Raji (cell line): ENCODE data around the gene TJP2.

Experiments used
- POLR2A ChIP-seq: IDR thresholded peaks from 2 replicates; pipeline ENCODE4 v1.6.1; 2011; ENCODE audit warnings: low read depth, low read length, control low read depth; ENCODE audit not compliant: insufficient read depth

The TJP2 gene

GRCh38 chr9:69195668-69196067 lies 21.6 kb downstream of the TJP2 start:
- no peak for TF ChIP-seq POLR2A

- TF ChIP-seq POLR2A, result no peak
Measured at GRCh38 chr9:69197687-69198086, 23.6 kb downstream of the TJP2 start.

- TF ChIP-seq POLR2A, result no peak
Measured at GRCh38 chr9:69198521-69199220, 24.6 kb downstream of the TJP2 start.

- TF ChIP-seq POLR2A, result no peak
Measured at GRCh38 chr9:69199769-69200470, 25.8 kb downstream of the TJP2 start.

GRCh38 chr9:69202556-69202955 lies 28.5 kb downstream of the TJP2 start:
- no peak for TF ChIP-seq POLR2A

- no peak for TF ChIP-seq POLR2A
Measured at GRCh38 chr9:69204326-69204725, 30.2 kb downstream of the TJP2 start.

GRCh38 chr9:69204849-69205248 lies 30.8 kb downstream of the TJP2 start:
- TF ChIP-seq POLR2A, result no peak

- no peak for TF ChIP-seq POLR2A
Measured at GRCh38 chr9:69206047-69206446, 32.0 kb downstream of the TJP2 start.

GRCh38 chr9:69207503-69207902 lies 33.4 kb downstream of the TJP2 start:
- no peak for TF ChIP-seq POLR2A

- TF ChIP-seq POLR2A, result no peak
Measured at GRCh38 chr9:69211424-69212036, 37.5 kb downstream of the TJP2 start.

GRCh38 chr9:69213647-69214046 lies 39.6 kb downstream of the TJP2 start:
- no peak for TF ChIP-seq POLR2A

GRCh38 chr9:69214939-69215338 lies 40.9 kb downstream of the TJP2 start:
- TF ChIP-seq POLR2A, result no peak

GRCh38 chr9:69215774-69216485 lies 41.9 kb downstream of the TJP2 start:
- no peak for TF ChIP-seq POLR2A

GRCh38 chr9:69218166-69218565 lies 44.1 kb downstream of the TJP2 start:
- TF ChIP-seq POLR2A, result no peak

GRCh38 chr9:69221036-69221435 lies 47.0 kb downstream of the TJP2 start:
- TF ChIP-seq POLR2A, result no peak
